ENCODE data around the gene NR2F1-AS1. TPM values are rescaled to one million over a fixed set of nuclear protein-coding genes. Genes with fewer than 3 reads are reported as not detected.

The NR2F1-AS1 gene
- total and polyA plus RNA-seq, 2 donors (not counting 3 experiments of a cell fraction or from before 2014, with no cell fraction given): 4.2 to 13.8 TPM

- Histone ChIP-seq H3K27me3 (ENCODE audit: control insufficient read depth in 2 of 2, insufficient read depth in 2 of 2, low read length in 2 of 2) (no peaks in the 10 kb centered on the region), H3K4me3 (replicated peaks in 1 of 3; ENCODE audit: insufficient read depth in 1 of 3, low read depth in 1 of 3, low read length in 3 of 3) (no peak overlapping the region), H3K36me3 (ENCODE audit: control insufficient read depth in 2 of 2, extremely low read depth in 1 of 2, insufficient read depth in 2 of 2, low read length in 2 of 2) (no peaks in the 10 kb centered on the region), H2AFZ (ENCODE audit: low read depth, low read length) (no peak overlapping the region), H3K9ac (replicated peaks; ENCODE audit: extremely low read depth, insufficient read depth, low read length) (no peak overlapping the region), H3K4me1 (ENCODE audit: control insufficient read depth, extremely low read depth, insufficient read depth, low read length) (no peaks in the 10 kb centered on the region), H3K79me2 (ENCODE audit: control insufficient read depth, insufficient read depth, low read length) (no peaks in the 10 kb centered on the region), H4K20me1 (replicated peaks; ENCODE audit: control insufficient read depth, extremely low read depth, insufficient read depth, low read length) (no peaks in the 10 kb centered on the region), H3K27ac (ENCODE audit: insufficient read depth, low read depth, low read length) (no peak overlapping the region), H3K4me2 (ENCODE audit: insufficient read depth, low read length) (no peak overlapping the region), H3K9me3 (replicated peaks; ENCODE audit: control insufficient read depth, insufficient read depth, low read length) (no peaks in the 10 kb centered on the region), H3K9me1 (replicated peaks; ENCODE audit: control insufficient read depth, extremely low read depth, insufficient read depth, low read length) (no peaks in the 10 kb centered on the region)
- ChIA-PET POLR2A (no interaction called here), CTCF (no interaction called here)
- dilution Hi-C loops (cut with MboI; ENCODE audit: extremely low pct_ligation_motif_present, low sequenced_read_pairs) (no loop called here), intact Hi-C loops (cut with micrococcal nuclease) (loop anchor here (10.0 kb wide), 1 partner anchor 367 kb away; no protein-coding TSS in a partner anchor)
- no TSS peak for BruUV-seq (replicated peaks)
- DNase-seq (ENCODE audit: low read depth, low spot score) (no peak), FAIRE-seq (no peak)
- TF ChIP-seq POLR2A (IDR thresholded peaks at IDR 0.05; ENCODE audit: low read depth, low read length) (no peak), MAX (IDR thresholded peaks at IDR 0.05; ENCODE audit: insufficient read depth, insufficient read length) (no peak), JUN (IDR thresholded peaks at IDR 0.05; ENCODE audit: borderline replicate concordance, insufficient read depth, insufficient read length, low read depth) (no peak), POLR2AphosphoS5 (IDR thresholded peaks at IDR 0.05; ENCODE audit: insufficient read depth, low read depth, low read length) (no peak), CTCF (IDR thresholded peaks at IDR 0.05; ENCODE audit: extremely low read depth in 1 of 2, insufficient read depth in 1 of 2, low read depth in 1 of 2, low read length in 2 of 2) (no peak), FOS (IDR thresholded peaks at IDR 0.05; ENCODE audit: borderline replicate concordance, insufficient read depth, low read length) (no peak), EZH2 (IDR thresholded peaks at IDR 0.05; ENCODE audit: borderline replicate concordance, low read depth, low read length, severe bottlenecking) (no peak), MYC (IDR thresholded peaks at IDR 0.05; ENCODE audit: low read depth, low read length) (no peak), GATA2 (IDR thresholded peaks at IDR 0.05; ENCODE audit: insufficient read depth, insufficient read length, low read depth, low read length) (no peak)
These were observed 142.9 kb downstream of the NR2F1-AS1 start for GRCh38 chr5:93438124-93438523.
